Measurements from ENCODE around the gene CCDC6. TPM values are rescaled to one million over a fixed set of nuclear protein-coding genes. Genes with fewer than 3 reads are reported as not detected.

Gene CCDC6
- total RNA-seq, 1 experiment from 2014 or later, result 91.9 TPM

DNA sequence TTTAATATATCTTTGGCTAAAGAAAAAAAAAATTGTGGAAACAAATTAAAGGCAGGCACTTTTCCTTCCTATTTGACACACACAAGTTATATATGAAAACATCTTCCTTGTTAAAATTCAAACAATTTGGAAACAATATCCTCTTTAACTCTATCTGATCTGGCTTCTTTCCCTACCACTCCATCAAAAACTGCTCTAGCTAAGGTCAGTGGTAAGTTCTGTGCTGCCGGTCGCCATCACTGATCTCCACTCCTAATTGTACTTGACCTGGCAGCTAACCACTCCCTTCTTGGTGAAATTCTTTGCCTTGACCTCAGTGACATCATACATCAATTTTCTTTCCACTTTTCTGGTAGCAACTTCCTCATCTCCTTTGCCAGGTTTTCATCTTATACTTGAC lies 105.2 kb downstream of the CCDC6 start:
- Histone ChIP-seq H3K27ac (no peak overlapping the region), H2AFZ (no peak overlapping the region), H3F3A (ENCODE audit: insufficient read depth, low read depth) (peaks cover 8% of the 10 kb centered on the region; the same call in 1 of the 2 replicates), H3K4me3 (no peak overlapping the region), H4K20me1 (ENCODE audit: insufficient read depth) (peaks cover 6% of the 10 kb centered on the region; the same call in 1 of the 2 replicates), H3K9me3 (ENCODE audit: insufficient read depth, low read depth) (no peaks in the 10 kb centered on the region; the same call in 1 of the 2 replicates), H3K4me1 (replicated peaks; ENCODE audit: insufficient read depth) (no peaks in the 10 kb centered on the region), H3K36me3 (ENCODE audit: low read depth) (peaks cover 38% of the 10 kb centered on the region), H3K27me3 (ENCODE audit: insufficient read depth, low read depth) (no peaks in the 10 kb centered on the region), H3K79me2 (ENCODE audit: low read depth) (no peaks in the 10 kb centered on the region), H3K4me2 (no peak overlapping the region), H3K9me2 (ENCODE audit: insufficient read depth) (no peaks in the 10 kb centered on the region; the same call in 1 of the 2 replicates)
- no TSS peak for BruUV-seq (replicated peaks)
- TF ChIP-seq EZH2 (IDR thresholded peaks at IDR 0.05; ENCODE audit: low read depth), result no peak
- TF ChIP-seq, protein P1, sequence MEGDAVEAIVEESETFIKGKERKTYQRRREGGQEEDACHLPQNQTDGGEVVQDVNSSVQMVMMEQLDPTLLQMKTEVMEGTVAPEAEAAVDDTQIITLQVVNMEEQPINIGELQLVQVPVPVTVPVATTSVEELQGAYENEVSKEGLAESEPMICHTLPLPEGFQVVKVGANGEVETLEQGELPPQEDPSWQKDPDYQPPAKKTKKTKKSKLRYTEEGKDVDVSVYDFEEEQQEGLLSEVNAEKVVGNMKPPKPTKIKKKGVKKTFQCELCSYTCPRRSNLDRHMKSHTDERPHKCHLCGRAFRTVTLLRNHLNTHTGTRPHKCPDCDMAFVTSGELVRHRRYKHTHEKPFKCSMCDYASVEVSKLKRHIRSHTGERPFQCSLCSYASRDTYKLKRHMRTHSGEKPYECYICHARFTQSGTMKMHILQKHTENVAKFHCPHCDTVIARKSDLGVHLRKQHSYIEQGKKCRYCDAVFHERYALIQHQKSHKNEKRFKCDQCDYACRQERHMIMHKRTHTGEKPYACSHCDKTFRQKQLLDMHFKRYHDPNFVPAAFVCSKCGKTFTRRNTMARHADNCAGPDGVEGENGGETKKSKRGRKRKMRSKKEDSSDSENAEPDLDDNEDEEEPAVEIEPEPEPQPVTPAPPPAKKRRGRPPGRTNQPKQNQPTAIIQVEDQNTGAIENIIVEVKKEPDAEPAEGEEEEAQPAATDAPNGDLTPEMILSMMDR (conservative IDR thresholded peaks at IDR 0.05), result no peak
- CTCF ChIA-PET, result no interaction called here
- POLR2A ChIA-PET (ENCODE audit: unreplicated experiment), result no interaction called here
- intact Hi-C loops (cut with micrococcal nuclease; ENCODE audit: unreplicated experiment), result loop anchor here (10.0 kb wide), 1 partner anchor 556 kb away; no protein-coding TSS in a partner anchor
- no peak for DNase-seq

GRCh38 chr10:59799421-59799820 lies 106.9 kb downstream of the CCDC6 start:
- no peak for DNase-seq
- no peaks in the 10 kb centered on the region for H3K79me2 ChIP-seq (ENCODE audit: low read depth)
- peaks cover 6% of the 10 kb centered on the region; the same call in 1 of the 2 replicates for H4K20me1 ChIP-seq (ENCODE audit: insufficient read depth)
- peaks cover 13% of the 10 kb centered on the region for H3F3A ChIP-seq (ENCODE audit: insufficient read depth, low read depth)
- peaks cover 30% of the 10 kb centered on the region for H3K36me3 ChIP-seq (ENCODE audit: low read depth)
- ChIA-PET CTCF (no interaction called here), POLR2A (ENCODE audit: unreplicated experiment) (no interaction called here)
- intact Hi-C loops (cut with micrococcal nuclease; ENCODE audit: unreplicated experiment), result no loop called here
- no peak for TF ChIP-seq EZH2 (IDR thresholded peaks at IDR 0.05; ENCODE audit: low read depth)
- TF ChIP-seq, protein P1 (conservative IDR thresholded peaks at IDR 0.05), result no peak
- no peaks in the 10 kb centered on the region; the same call in 1 of the 2 replicates for H3K9me2 ChIP-seq (ENCODE audit: insufficient read depth)
- BruUV-seq (replicated peaks), result no TSS peak
- no peak overlapping the region for H2AFZ ChIP-seq
- no peaks in the 10 kb centered on the region; the same call in 1 of the 2 replicates for H3K9me3 ChIP-seq (ENCODE audit: insufficient read depth, low read depth)
- H3K4me2 ChIP-seq, result no peak overlapping the region
- no peak overlapping the region for H3K27ac ChIP-seq
- H3K4me3 ChIP-seq, result no peak overlapping the region
- no peaks in the 10 kb centered on the region for H3K27me3 ChIP-seq (ENCODE audit: insufficient read depth, low read depth)
- H3K4me1 ChIP-seq (replicated peaks; ENCODE audit: insufficient read depth), result peaks cover 4% of the 10 kb centered on the region

- Histone ChIP-seq H3K9me3 (ENCODE audit: insufficient read depth, low read depth) (peaks cover 7% of the 10 kb centered on the region; the same call in 1 of the 2 replicates), H3K9me2 (ENCODE audit: insufficient read depth) (no peaks in the 10 kb centered on the region), H4K20me1 (ENCODE audit: insufficient read depth) (peaks cover 3% of the 10 kb centered on the region; the same call in 1 of the 2 replicates), H3K4me1 (replicated peaks; ENCODE audit: insufficient read depth) (peaks cover 11% of the 10 kb centered on the region), H3K36me3 (ENCODE audit: low read depth) (peaks cover 33% of the 10 kb centered on the region; the same call in 1 of the 2 replicates), H3K27ac (no peak overlapping the region), H3K4me3 (no peak overlapping the region), H3K79me2 (ENCODE audit: low read depth) (no peaks in the 10 kb centered on the region), H3K4me2 (no peak overlapping the region), H2AFZ (no peak overlapping the region), H3K27me3 (ENCODE audit: insufficient read depth, low read depth) (no peaks in the 10 kb centered on the region), H3F3A (ENCODE audit: insufficient read depth, low read depth) (peaks cover 12% of the 10 kb centered on the region; the same call in 1 of the 2 replicates)
- intact Hi-C loops (cut with micrococcal nuclease; ENCODE audit: unreplicated experiment), result no loop called here
- DNase-seq, result peak in 1 of 2 experiments; percentile 82
- BruUV-seq (replicated peaks), result no TSS peak
- ChIA-PET POLR2A (ENCODE audit: unreplicated experiment) (no interaction called here), CTCF (interaction anchor here (0.7 kb wide), 1 partner anchor 257 kb away, joined by 3 read pairs; no protein-coding TSS in a partner anchor)
- TF ChIP-seq, protein P1 (conservative IDR thresholded peaks at IDR 0.05), result no peak
- no peak for TF ChIP-seq EZH2 (IDR thresholded peaks at IDR 0.05; ENCODE audit: low read depth)
Observed at GRCh38 chr10:59793919-59794318, 112.4 kb downstream of the CCDC6 start.
